ENCODE measurements around the gene GSC2.
A peak's percentile ranks its signal among the peaks of the same experiment; 100 is the strongest.

Gene GSC2

DNA sequence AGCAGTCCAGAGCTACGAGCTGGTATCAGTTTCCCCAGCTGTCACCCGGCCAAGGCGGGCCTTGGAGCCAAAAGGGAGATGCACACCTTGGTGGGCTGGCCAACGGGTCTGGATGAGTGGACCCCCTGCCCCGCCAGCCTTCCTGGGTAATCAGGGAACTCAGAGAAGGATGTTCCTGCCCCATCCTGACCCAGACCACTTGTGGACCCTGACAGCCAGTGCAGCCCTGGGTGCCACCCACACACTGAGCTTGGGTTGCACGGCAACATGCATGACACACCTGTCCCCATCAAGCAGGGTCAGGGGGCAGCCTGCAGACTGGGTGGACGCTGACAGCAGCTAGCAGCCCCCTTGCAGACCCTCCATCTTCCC is 19.8 kb upstream of the GSC2 start:
- peaks cover 7% of the 10 kb centered on the region; the same call in 1 of the 2 replicates for H4K20me1 ChIP-seq (ENCODE audit: control insufficient read depth, insufficient read depth, low read depth, low read length)
- H3K4me3 ChIP-seq (ENCODE audit: low read length) = no peak overlapping the region
- peaks cover 46% of the 10 kb centered on the region for H3K79me2 ChIP-seq (ENCODE audit: control insufficient read depth, low read length)
- peaks cover 34% of the 10 kb centered on the region for H3K4me1 ChIP-seq (ENCODE audit: control insufficient read depth, low read length)
- TF ChIP-seq, protein P1, sequence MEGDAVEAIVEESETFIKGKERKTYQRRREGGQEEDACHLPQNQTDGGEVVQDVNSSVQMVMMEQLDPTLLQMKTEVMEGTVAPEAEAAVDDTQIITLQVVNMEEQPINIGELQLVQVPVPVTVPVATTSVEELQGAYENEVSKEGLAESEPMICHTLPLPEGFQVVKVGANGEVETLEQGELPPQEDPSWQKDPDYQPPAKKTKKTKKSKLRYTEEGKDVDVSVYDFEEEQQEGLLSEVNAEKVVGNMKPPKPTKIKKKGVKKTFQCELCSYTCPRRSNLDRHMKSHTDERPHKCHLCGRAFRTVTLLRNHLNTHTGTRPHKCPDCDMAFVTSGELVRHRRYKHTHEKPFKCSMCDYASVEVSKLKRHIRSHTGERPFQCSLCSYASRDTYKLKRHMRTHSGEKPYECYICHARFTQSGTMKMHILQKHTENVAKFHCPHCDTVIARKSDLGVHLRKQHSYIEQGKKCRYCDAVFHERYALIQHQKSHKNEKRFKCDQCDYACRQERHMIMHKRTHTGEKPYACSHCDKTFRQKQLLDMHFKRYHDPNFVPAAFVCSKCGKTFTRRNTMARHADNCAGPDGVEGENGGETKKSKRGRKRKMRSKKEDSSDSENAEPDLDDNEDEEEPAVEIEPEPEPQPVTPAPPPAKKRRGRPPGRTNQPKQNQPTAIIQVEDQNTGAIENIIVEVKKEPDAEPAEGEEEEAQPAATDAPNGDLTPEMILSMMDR (IDR thresholded peaks at IDR 0.05; ENCODE audit: low read depth, low read length, poor library complexity, severe bottlenecking) = no peak
- TF ChIP-seq EZH2phosphoT487 (IDR thresholded peaks at IDR 0.05; ENCODE audit: borderline replicate concordance, low read length) = peak; percentile 34; the same call in 1 of the 2 replicates
- H3K4me2 ChIP-seq (ENCODE audit: low read length) = peak overlapping the region; percentile 99; the same call in 1 of the 2 replicates
- no peaks in the 10 kb centered on the region for H3K9me2 ChIP-seq (replicated peaks; ENCODE audit: control insufficient read depth, low read length)
- H3K27ac ChIP-seq (ENCODE audit: low read depth, low read length) = no peak overlapping the region
- peaks cover 28% of the 10 kb centered on the region for H3K36me3 ChIP-seq (ENCODE audit: control insufficient read depth, low read length)
- H3K27me3 ChIP-seq (ENCODE audit: control insufficient read depth, low read length) = peaks cover 27% of the 10 kb centered on the region
- no peaks in the 10 kb centered on the region for H3K9me3 ChIP-seq (ENCODE audit: control insufficient read depth, insufficient read depth, low read length)
- H3F3A ChIP-seq (ENCODE audit: control insufficient read depth, insufficient read depth) = peaks cover 8% of the 10 kb centered on the region

DNA sequence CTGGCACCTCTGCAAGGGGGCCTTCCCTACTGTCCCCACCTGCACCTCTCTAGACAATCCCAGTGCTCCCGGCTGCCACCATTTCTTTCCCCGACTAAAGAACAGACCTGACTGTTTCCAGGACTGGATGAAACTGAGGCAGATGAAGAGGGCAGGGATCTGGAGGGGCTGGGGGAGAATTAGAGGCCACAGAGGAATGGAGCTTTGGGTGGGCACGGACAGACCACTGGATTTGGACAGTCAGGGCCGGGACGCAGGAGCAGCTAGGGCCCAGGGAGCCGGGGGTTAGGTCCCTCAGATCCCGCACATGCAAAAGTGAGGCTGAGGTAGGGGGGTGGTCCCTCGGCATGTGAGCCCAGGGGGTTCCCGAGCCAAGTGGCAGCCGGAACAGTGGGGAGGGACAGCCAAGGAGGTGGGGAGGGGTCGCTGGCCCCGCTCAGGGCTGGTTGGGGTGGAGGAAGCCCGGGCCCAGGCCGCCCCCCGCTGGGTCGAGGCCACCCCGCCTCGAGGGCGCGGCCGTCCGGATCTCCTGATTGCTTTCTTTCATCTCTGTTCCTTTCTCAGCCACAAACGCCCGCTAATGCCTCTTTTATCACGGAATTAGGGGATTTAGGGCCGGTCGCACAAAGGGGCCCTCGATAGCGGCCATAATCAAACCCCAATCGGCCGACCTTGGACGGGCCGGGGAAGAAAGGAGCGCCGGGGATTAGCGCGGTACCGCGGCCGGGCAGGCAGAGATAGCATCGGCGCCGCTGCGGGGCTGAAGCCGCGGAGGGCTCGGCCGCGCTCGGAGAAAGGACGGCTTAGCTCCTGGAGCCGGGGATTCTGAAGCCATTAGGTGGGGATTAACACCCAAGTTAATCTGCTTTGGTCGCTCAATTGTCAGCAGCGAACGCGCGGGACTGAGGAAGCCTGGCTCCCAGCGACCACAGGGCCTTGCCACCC is 19.2 kb upstream of the GSC2 start:
- Histone ChIP-seq H4K20me1 (ENCODE audit: control insufficient read depth, insufficient read depth, low read depth, low read length) (peaks cover 7% of the 10 kb centered on the region; the same call in 1 of the 2 replicates), H3K27me3 (ENCODE audit: control insufficient read depth, low read length) (peaks cover 27% of the 10 kb centered on the region), H3K4me1 (ENCODE audit: control insufficient read depth, low read length) (peaks cover 28% of the 10 kb centered on the region), H3K36me3 (ENCODE audit: control insufficient read depth, low read length) (peaks cover 22% of the 10 kb centered on the region), H3F3A (ENCODE audit: control insufficient read depth, insufficient read depth) (peaks cover 6% of the 10 kb centered on the region), H3K9me3 (ENCODE audit: control insufficient read depth, insufficient read depth, low read length) (no peaks in the 10 kb centered on the region), H3K79me2 (ENCODE audit: control insufficient read depth, low read length) (peaks cover 39% of the 10 kb centered on the region), H3K27ac (ENCODE audit: low read depth, low read length) (no peak overlapping the region), H3K4me3 (ENCODE audit: low read length) (no peak overlapping the region), H3K9me2 (replicated peaks; ENCODE audit: control insufficient read depth, low read length) (no peaks in the 10 kb centered on the region), H3K4me2 (ENCODE audit: low read length) (0 out of 2 replicates have a peak overlapping the region, but pooled peaks have one; percentile 2)
- TF ChIP-seq, protein P1 (IDR thresholded peaks at IDR 0.05; ENCODE audit: low read depth, low read length, poor library complexity, severe bottlenecking) = no peak
- peak; percentile 56; the same call in 1 of the 2 replicates for TF ChIP-seq EZH2phosphoT487 (IDR thresholded peaks at IDR 0.05; ENCODE audit: borderline replicate concordance, low read length)

DNA sequence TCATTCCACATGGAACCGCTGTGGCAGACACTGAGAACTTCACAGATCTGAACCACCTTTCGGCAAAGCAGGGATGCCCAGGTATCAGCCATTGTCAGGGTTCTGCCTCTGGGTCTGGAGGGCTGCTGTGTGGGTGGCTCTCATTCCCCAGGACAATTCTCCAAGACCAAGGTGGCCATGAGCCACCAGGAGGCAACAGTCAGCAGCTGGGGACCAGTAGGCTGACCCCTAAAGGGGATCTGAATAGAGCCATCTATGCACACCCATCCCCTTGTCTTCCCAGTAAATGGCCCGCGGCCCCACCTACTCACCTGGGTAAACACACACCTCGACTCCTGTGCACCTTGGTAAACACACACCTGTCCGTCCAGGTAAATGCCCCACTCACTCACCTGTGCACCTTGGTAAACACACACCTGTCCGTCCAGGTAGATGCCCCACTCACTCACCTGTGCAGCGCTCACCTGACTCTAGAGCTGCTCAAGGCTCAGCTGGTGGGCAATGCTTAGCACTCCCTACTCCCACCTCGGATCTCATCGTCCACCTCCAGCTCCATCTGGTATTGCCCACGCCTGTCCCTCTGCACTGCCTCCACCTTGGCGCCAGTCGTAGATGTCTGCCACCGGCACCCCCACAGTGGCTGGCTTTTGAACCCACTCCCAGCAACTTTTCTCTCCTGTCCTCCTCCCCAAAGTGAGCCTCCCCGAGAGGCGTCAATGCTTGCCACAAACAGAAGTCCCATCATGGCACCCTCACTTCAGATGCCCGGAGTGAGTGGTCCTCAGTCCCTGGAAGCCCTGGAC is 18.2 kb upstream of the GSC2 start:
- peaks cover 27% of the 10 kb centered on the region for H3K27me3 ChIP-seq (ENCODE audit: control insufficient read depth, low read length)
- no peaks in the 10 kb centered on the region for H3F3A ChIP-seq (ENCODE audit: control insufficient read depth, insufficient read depth)
- peaks cover 7% of the 10 kb centered on the region; the same call in 1 of the 2 replicates for H4K20me1 ChIP-seq (ENCODE audit: control insufficient read depth, insufficient read depth, low read depth, low read length)
- H3K9me2 ChIP-seq (replicated peaks; ENCODE audit: control insufficient read depth, low read length) = no peaks in the 10 kb centered on the region
- H3K4me1 ChIP-seq (ENCODE audit: control insufficient read depth, low read length) = peaks cover 18% of the 10 kb centered on the region
- H3K4me3 ChIP-seq (ENCODE audit: low read length) = no peak overlapping the region
- H3K36me3 ChIP-seq (ENCODE audit: control insufficient read depth, low read length) = peaks cover 14% of the 10 kb centered on the region
- H3K4me2 ChIP-seq (ENCODE audit: low read length) = no peak overlapping the region
- H3K27ac ChIP-seq (ENCODE audit: low read depth, low read length) = no peak overlapping the region
- H3K79me2 ChIP-seq (ENCODE audit: control insufficient read depth, low read length) = peaks cover 29% of the 10 kb centered on the region
- TF ChIP-seq, protein P1 (IDR thresholded peaks at IDR 0.05; ENCODE audit: low read depth, low read length, poor library complexity, severe bottlenecking) = no peak
- no peak for TF ChIP-seq EZH2phosphoT487 (IDR thresholded peaks at IDR 0.05; ENCODE audit: borderline replicate concordance, low read length)
- no peaks in the 10 kb centered on the region for H3K9me3 ChIP-seq (ENCODE audit: control insufficient read depth, insufficient read depth, low read length)

All from DOHH2 (cell line).